Mononuclear cell (primary cell): ENCODE results near the gene RCAN2. TPM values are rescaled to one million over a fixed set of nuclear protein-coding genes. Genes with fewer than 3 reads are reported as not detected.

Source experiments
- H3K27me3 ChIP-seq: 2 replicates; pipeline ENCODE4 v1.6.0; 2011; ENCODE audit warnings: low read length, control low read depth; ENCODE audit not compliant: insufficient read depth
- H3K4me1 ChIP-seq: 2 replicates; pipeline ENCODE4 v1.5.1; 2011; ENCODE audit warnings: mild to moderate bottlenecking, low read length, control low read depth; ENCODE audit not compliant: insufficient read depth
- H3K4me3 ChIP-seq: 2 replicates; pipeline ENCODE4 v1.5.1; 2011; ENCODE audit warnings: mild to moderate bottlenecking, low read length, moderate library complexity
- H3K9me3 ChIP-seq: 2 replicates; pipeline ENCODE4 v1.5.1; 2011; ENCODE audit warnings: low read depth, mild to moderate bottlenecking, control low read depth, low read length
- total RNA-seq: library from RNA; depleted of rRNA; stranded (reverse); fragments of >200 nt; gene quantifications from one replicate; pipeline ENCODE4 v1.2.3, GENCODE V29; 2012

RCAN2 gene
- total RNA-seq, 1 donor, result not detected

DNA sequence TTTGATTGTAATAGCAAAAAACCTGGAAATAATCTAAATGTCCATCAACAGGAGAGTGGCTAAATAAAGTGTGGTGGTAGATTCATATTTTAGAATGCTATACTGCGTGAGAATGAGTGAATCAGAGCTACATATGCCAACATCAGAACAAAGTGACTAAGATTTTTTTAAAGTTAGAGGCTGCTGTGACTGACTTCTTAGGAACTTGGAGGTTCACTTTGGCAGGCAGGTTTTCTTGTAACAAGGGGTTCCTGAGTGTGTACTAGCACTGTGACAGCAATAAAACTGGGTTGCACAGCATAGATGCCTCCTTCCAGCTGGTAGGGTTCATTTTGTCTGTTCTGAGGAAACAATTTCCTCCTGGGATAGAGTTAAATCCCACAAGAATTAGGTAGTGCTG lies 245.2 kb downstream of the RCAN2 start:
- H3K27me3 ChIP-seq, result no peaks in the 10 kb centered on the region
- H3K9me3 ChIP-seq, result no peaks in the 10 kb centered on the region
- no peak overlapping the region for H3K4me3 ChIP-seq
- H3K4me1 ChIP-seq, result peaks cover 4% of the 10 kb centered on the region

GRCh38 chr6:46244670-46245069 lies 246.6 kb downstream of the RCAN2 start:
- no peak overlapping the region for H3K4me3 ChIP-seq
- no peaks in the 10 kb centered on the region for H3K9me3 ChIP-seq
- no peaks in the 10 kb centered on the region for H3K27me3 ChIP-seq
- peaks cover 4% of the 10 kb centered on the region for H3K4me1 ChIP-seq

GRCh38 chr6:46243754-46244153 lies 247.5 kb downstream of the RCAN2 start:
- no peaks in the 10 kb centered on the region for H3K27me3 ChIP-seq
- peaks cover 4% of the 10 kb centered on the region for H3K4me1 ChIP-seq
- H3K4me3 ChIP-seq, result no peak overlapping the region
- H3K9me3 ChIP-seq, result no peaks in the 10 kb centered on the region

- Histone ChIP-seq H3K4me3 (no peak overlapping the region), H3K9me3 (no peaks in the 10 kb centered on the region), H3K4me1 (peaks cover 4% of the 10 kb centered on the region), H3K27me3 (no peaks in the 10 kb centered on the region)
Measured at GRCh38 chr6:46242921-46243320, 248.3 kb downstream of the RCAN2 start.

DNA sequence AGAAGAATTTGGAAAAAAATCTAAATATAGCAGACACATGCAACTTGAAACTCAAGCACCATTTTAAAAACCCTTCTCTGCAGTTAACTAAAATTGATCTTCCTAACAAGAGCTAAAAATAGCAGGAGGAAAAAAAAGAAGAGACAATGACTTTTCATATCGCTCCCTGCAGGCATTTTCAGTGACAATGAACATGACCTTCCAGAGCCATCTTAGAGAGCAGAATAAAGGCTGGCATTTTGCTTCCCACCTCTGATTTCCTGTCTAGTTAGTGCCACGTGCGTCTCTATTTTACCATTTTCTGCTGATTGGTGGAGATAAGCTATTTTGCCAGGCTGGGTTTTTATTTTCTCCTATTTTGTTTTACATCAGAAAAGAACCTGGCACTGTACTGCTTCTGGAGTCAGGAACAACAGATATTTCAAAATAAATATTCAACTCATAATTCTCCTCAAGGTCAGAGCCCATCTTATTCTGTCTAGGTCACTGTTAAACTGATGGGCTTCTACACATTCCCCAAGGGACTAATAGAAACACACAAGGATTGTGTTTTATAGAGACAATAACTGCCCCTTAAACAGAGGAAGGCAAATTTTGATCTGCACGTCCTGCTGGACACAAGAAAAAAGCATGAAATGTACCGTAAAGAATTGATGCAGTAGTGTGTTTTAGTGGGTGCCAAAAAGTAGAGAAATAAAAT lies 250.2 kb downstream of the RCAN2 start:
- peaks cover 4% of the 10 kb centered on the region for H3K4me1 ChIP-seq
- no peak overlapping the region for H3K4me3 ChIP-seq
- H3K27me3 ChIP-seq, result no peaks in the 10 kb centered on the region
- H3K9me3 ChIP-seq, result no peaks in the 10 kb centered on the region

- Histone ChIP-seq H3K4me1 (no peaks in the 10 kb centered on the region), H3K4me3 (no peak overlapping the region), H3K9me3 (no peaks in the 10 kb centered on the region), H3K27me3 (no peaks in the 10 kb centered on the region)
Measured at GRCh38 chr6:46236752-46237151, 254.5 kb downstream of the RCAN2 start.

- Histone ChIP-seq H3K9me3 (no peaks in the 10 kb centered on the region), H3K4me3 (no peak overlapping the region), H3K27me3 (no peaks in the 10 kb centered on the region), H3K4me1 (no peaks in the 10 kb centered on the region)
Measured at GRCh38 chr6:46235242-46235641, 256.0 kb downstream of the RCAN2 start.

GRCh38 chr6:46234700-46235099 lies 256.5 kb downstream of the RCAN2 start:
- no peaks in the 10 kb centered on the region for H3K27me3 ChIP-seq
- H3K9me3 ChIP-seq, result no peaks in the 10 kb centered on the region
- no peak overlapping the region for H3K4me3 ChIP-seq
- no peaks in the 10 kb centered on the region for H3K4me1 ChIP-seq

DNA sequence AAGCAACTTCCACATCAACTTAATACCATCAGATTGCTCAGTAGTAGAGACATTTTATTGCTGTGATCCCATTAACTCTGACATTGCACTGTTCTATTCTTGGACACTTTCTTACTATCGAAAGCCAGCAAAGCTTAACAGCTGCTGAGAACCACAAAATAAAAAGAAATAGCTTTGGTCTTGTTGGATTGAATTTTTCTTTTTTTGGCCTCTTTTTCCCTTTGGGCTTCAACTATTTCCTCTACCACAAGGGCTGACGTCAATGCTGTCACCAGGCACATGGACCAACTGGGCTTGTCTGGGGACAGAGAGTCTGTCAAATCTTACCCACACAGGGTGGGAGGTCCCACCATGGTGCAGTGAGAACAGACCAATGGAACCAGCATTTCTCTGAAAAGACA lies 257.1 kb downstream of the RCAN2 start:
- Histone ChIP-seq H3K4me1 (no peaks in the 10 kb centered on the region), H3K27me3 (no peaks in the 10 kb centered on the region), H3K9me3 (no peaks in the 10 kb centered on the region), H3K4me3 (no peak overlapping the region)

DNA sequence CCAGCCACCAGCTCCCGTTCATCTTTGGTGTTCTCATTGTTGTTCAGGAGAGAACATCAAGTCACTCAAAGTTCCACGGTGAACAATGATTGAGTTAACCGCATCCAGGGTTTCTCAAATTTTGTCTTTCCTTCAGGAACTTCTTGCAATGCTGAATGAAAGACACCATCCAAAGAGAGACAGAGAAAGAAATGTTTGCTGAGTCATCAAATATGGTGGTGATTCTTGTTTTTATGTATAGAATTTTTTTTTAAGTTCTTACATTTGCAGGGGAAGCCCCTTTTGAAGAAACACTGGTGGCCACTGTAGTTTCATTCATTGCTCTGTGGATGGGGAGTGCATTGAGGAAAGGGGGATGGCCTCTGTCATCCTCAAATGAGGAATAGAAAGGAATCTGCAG lies 258.1 kb downstream of the RCAN2 start:
- no peaks in the 10 kb centered on the region for H3K27me3 ChIP-seq
- H3K4me3 ChIP-seq, result no peak overlapping the region
- H3K9me3 ChIP-seq, result no peaks in the 10 kb centered on the region
- no peaks in the 10 kb centered on the region for H3K4me1 ChIP-seq

DNA sequence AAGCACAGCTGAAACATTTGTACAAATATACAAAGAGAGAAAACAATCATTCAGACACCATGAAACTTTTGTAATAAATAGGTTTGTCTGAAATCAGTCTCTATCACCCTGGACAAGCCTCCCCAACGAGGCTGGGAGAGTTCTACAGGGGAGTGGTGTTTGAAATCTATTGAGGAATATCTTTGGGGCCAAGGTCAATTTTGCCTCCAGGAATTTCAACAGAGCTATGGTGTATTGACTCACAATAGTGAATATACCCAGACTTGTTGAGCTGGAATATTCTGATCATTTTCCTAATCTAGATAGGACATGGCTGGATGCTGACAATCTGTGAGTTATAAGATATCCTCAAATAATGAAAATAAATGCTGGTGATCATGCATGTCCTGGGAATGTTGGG lies 269.0 kb downstream of the RCAN2 start:
- Histone ChIP-seq H3K4me1 (peaks cover 6% of the 10 kb centered on the region), H3K9me3 (no peaks in the 10 kb centered on the region), H3K4me3 (no peak overlapping the region), H3K27me3 (no peaks in the 10 kb centered on the region)

DNA sequence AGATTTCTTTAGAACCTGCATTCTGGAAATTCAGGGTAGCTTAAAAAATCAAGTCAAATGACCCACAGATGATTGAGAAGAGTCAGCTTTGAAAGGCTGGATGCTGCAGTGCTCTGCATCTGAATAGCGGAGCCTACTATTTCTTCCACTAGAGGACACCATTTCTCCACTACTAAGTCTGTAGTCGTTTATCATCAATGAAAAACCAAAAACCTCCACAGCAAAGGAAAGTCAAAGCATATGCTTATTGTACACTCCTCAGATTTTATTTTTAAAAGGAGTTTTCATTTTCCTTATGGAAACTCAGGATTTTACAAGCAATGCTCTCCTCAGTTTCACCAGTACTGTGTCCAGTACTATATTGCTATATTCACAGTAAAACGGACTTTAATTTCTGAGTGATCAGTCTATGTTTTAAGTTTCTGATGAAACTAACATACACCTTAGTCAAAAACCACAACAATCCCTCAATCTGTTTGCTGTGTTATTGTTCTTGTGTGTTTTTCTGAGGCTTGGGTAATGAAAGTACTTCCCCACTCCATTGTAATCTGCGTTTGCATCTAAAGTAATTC lies 269.9 kb downstream of the RCAN2 start:
- no peaks in the 10 kb centered on the region for H3K9me3 ChIP-seq

GRCh38 chr6:46220352-46221221 lies 270.7 kb downstream of the RCAN2 start:
- Histone ChIP-seq H3K4me1 (peaks cover 6% of the 10 kb centered on the region), H3K4me3 (no peak overlapping the region), H3K9me3 (no peaks in the 10 kb centered on the region), H3K27me3 (no peaks in the 10 kb centered on the region)

More for the DNA sequence above, 269.9 kb downstream of the RCAN2 start:
- Histone ChIP-seq H3K27me3 (no peaks in the 10 kb centered on the region), H3K4me1 (peaks cover 6% of the 10 kb centered on the region), H3K4me3 (no peak overlapping the region)

- Histone ChIP-seq H3K4me1 (peaks cover 6% of the 10 kb centered on the region), H3K9me3 (no peaks in the 10 kb centered on the region), H3K27me3 (no peaks in the 10 kb centered on the region), H3K4me3 (no peak overlapping the region)
Measured at GRCh38 chr6:46219661-46220060, 271.6 kb downstream of the RCAN2 start.

DNA sequence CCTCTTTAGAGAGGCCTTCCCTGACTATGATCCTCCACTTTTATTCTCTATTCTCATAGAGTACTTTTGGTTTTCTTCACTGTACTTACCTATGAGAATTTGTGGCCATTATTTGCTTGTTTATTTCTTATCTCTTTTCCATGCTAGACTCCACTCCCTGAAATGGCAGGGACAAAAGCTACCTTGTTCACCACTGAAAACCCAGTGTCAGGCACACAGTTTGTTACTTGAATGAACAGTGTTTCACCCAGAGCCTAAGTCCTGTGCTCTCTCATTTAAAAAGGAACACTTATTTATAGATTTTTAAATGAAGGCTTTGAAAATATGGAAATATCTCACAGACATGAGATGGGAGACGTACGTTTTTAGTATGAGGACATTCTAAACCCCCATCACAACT lies 272.8 kb downstream of the RCAN2 start:
- Histone ChIP-seq H3K9me3 (no peaks in the 10 kb centered on the region), H3K4me1 (peaks cover 6% of the 10 kb centered on the region), H3K27me3 (no peaks in the 10 kb centered on the region), H3K4me3 (no peak overlapping the region)
